HepG2 (cell line): ENCODE data around the gene AAR2. TPM values are rescaled to one million over a fixed set of nuclear protein-coding genes. Genes with fewer than 3 reads are reported as not detected.

Source experiments
- ATAC-seq: fragments of 200-7000 bp; cut with Tn5 transposase; 3 replicates; pipeline ENCODE4 v1.9.1; 2020; ENCODE audit warnings: mild to moderate bottlenecking, moderate library complexity
- BruUV-seq: library from RNA; stranded (reverse); fragments of 400-500 nt; replicated peaks from 2 replicates; lab custom pipeline; 2021; lab: Mats Ljungman, UMichigan
- CTCF ChIA-PET: fragments of 300-600 bp; formaldehyde crosslinking; extraction: SDS; loops from one replicate; lab custom pipeline; 2021; ENCODE audit warnings: low total read pairs, inconsistent platforms, low intra/inter-chr PET ratio; lab: Yijun Ruan, JAX
- POLR2A ChIA-PET: fragments of 350-600 bp; sonication (Branson Sonifier 250); formaldehyde crosslinking; loops from one replicate; lab custom pipeline; 2020; ENCODE audit warnings: antibody characterized with exemption, inconsistent platforms; lab: Yijun Ruan, JAX
- DNase-seq: peaks from one replicate; pipeline ENCODE4 v3.0.0-alpha.2; 2015; ENCODE audit warnings: low spot score
- FAIRE-seq: peaks from 3 replicates; lab custom pipeline; 2011; peaks lifted over from hg19 to GRCh38; lab: Jason Lieb, UNC
- H2AFZ ChIP-seq: one replicate; pipeline ENCODE4 v1.6.1; 2011; ENCODE audit warnings: low read length, inconsistent platforms
- H3K27ac ChIP-seq: fragments of 300-600 bp; 3 replicates; pipeline ENCODE4 v1.8.0; 2011; ENCODE audit warnings: mixed run types, mild to moderate bottlenecking, mixed read lengths, low read length, inconsistent platforms; ENCODE audit not compliant: insufficient read depth; ENCODE audit errors: extremely low read length
- H3K27me3 ChIP-seq, 2 experiments: fragments of 200-600 bp in 1 of 2; 2 replicates in 1 of 2; 3 replicates in 1 of 2; pipeline versions ENCODE4 v1.6.0 to v1.8.0; 2011; ENCODE audit warnings: low read length in 2 of 2, mild to moderate bottlenecking in 2 of 2, moderate library complexity in 2 of 2, inconsistent platforms in 1 of 2; ENCODE audit not compliant: insufficient read depth in 2 of 2, control insufficient read depth in 1 of 2
- H3K36me3 ChIP-seq, 2 experiments: fragments of 200-600 bp in 1 of 2; replicated peaks in 1 of 2; 2 replicates in 1 of 2; 3 replicates in 1 of 2; pipeline versions ENCODE4 v1.5.1 to v1.8.0; 2011; ENCODE audit warnings: low read length in 2 of 2, inconsistent platforms in 1 of 2; ENCODE audit not compliant: insufficient read depth in 2 of 2, control insufficient read depth in 1 of 2
- H3K4me1 ChIP-seq: 2 replicates; pipeline ENCODE4 v1.5.1; 2012; ENCODE audit warnings: low read length, inconsistent platforms; ENCODE audit not compliant: insufficient read depth
- H3K4me2 ChIP-seq: 2 replicates; pipeline ENCODE4 v1.6.0; 2011; ENCODE audit warnings: low read depth, low read length, inconsistent platforms
- H3K4me3 ChIP-seq, 3 experiments: fragments of 200-600 bp in 1 of 3; sonication (generic), shearing (Covaris generic) in 1 of 3; replicated peaks in 1 of 3; 2 replicates each; pipeline ENCODE4 v1.5.1; 2011 to 2016; ENCODE audit warnings: low read length in 3 of 3, inconsistent platforms in 2 of 3, low read depth in 2 of 3, mild to moderate bottlenecking in 2 of 3, control low read depth in 1 of 3, mixed read lengths in 1 of 3; ENCODE audit not compliant: insufficient read depth in 1 of 3
- H3K79me2 ChIP-seq: one replicate; pipeline ENCODE4 v1.6.1; 2011; ENCODE audit warnings: low read length, inconsistent platforms; ENCODE audit not compliant: insufficient read depth
- H3K9ac ChIP-seq: 2 replicates; pipeline ENCODE4 v1.6.0; 2011; ENCODE audit warnings: mild to moderate bottlenecking, low read depth, low read length, inconsistent platforms; ENCODE audit not compliant: insufficient read depth
- H3K9me3 ChIP-seq: 2 replicates; pipeline ENCODE4 v1.5.1; 2012; ENCODE audit warnings: mild to moderate bottlenecking, low read length
- H4K20me1 ChIP-seq: 2 replicates; pipeline ENCODE4 v1.6.0; 2011; ENCODE audit warnings: inconsistent platforms, mild to moderate bottlenecking, low read length, moderate library complexity; ENCODE audit not compliant: insufficient read depth
- CBX1 ChIP-seq: IDR thresholded peaks from one replicate; pipeline ENCODE4 v1.6.1; 2016; ENCODE audit warnings: antibody characterized with exemption, low read depth
- EEA1 ChIP-seq: sonication (generic); formaldehyde crosslinking; IDR thresholded peaks from 2 replicates; pipeline ENCODE4 v1.5.1; 2020; ENCODE audit warnings: mild to moderate bottlenecking, missing genetic modification reagents, borderline replicate concordance
- MAFF ChIP-seq: IDR thresholded peaks from 2 replicates; pipeline ENCODE4 v1.6.1; 2011; ENCODE audit warnings: low read depth, low read length, improper control_type of control experiment
- RBFOX2 ChIP-seq: fragments of 200-400 bp; formaldehyde crosslinking; IDR thresholded peaks from 2 replicates; pipeline ENCODE4 v1.6.1; 2017; ENCODE audit warnings: low read depth, mild to moderate bottlenecking, low read length
- SNAPC2 ChIP-seq: sonication (generic); formaldehyde crosslinking; IDR thresholded peaks from 2 replicates; pipeline ENCODE4 v1.8.1; 2022; ENCODE audit warnings: mild to moderate bottlenecking, missing genetic modification reagents
- ZSCAN22 ChIP-seq: sonication (generic); formaldehyde crosslinking; IDR thresholded peaks from 2 replicates; pipeline ENCODE4 v1.4.0; 2020; ENCODE audit warnings: mild to moderate bottlenecking, missing genetic modification reagents
- WGBS: methylation state at CpG from one replicate; pipeline ENCODE4 v1.1.6; 2017; ENCODE audit warnings: low lambda C conversion rate; 5-methylcytosine and 5-hydroxymethylcytosine counted together
- in situ Hi-C: cut with HindIII; loops from 2 replicates; pipeline ENCODE4 v1.10.0; 2017; ENCODE audit warnings: low pct_unique_long_range_greater_than_20kb; ENCODE audit not compliant: extremely low pct_ligation_motif_present
- intact Hi-C: fragments of 100-400 bp; cut with micrococcal nuclease; formaldehyde crosslinking; loops from one replicate; pipeline ENCODE4 v1.10.0; 2022; ENCODE audit not compliant: unreplicated experiment
- polyA plus RNA-seq, 8 experiments: library from polyadenylated mRNA; depleted of rRNA in 3 of 8; stranded (reverse) in 7 of 8; unstranded in 1 of 8; fragments of >200 nt; fragmentation: Illumina TruSeq in 4 of 8; extraction: Trizol in 4 of 8; gene quantifications; 2 replicates each; pipeline versions ENCODE4 v1.2.1 to v1.2.3, GENCODE V29; 2011 to 2016; ENCODE audit warnings: low read depth in 4 of 8, missing spikeins in 1 of 8, mixed read lengths in 1 of 8; ENCODE audit not compliant: insufficient read depth in 1 of 8
- total RNA-seq, 5 experiments: library from RNA; depleted of rRNA; stranded (reverse); fragments of >200 nt; fragmentation: Illumina TruSeq; extraction: Trizol; gene quantifications; 2 replicates each; pipeline ENCODE4 v1.2.3, GENCODE V29; 2016; ENCODE audit warnings: low read depth in 1 of 5
- TF ChIP-seq, protein P1 (sequence below): sonication (generic); formaldehyde crosslinking; IDR thresholded peaks from 2 replicates; pipeline ENCODE4 v1.5.0; 2020; ENCODE audit warnings: missing genetic modification reagents

The AAR2 gene
- total and polyA plus RNA-seq, 2 of the 13 experiments (the other 11 are each of a cell fraction or from before 2014, with no cell fraction given) = 45.2 to 46.2 TPM

DNA sequence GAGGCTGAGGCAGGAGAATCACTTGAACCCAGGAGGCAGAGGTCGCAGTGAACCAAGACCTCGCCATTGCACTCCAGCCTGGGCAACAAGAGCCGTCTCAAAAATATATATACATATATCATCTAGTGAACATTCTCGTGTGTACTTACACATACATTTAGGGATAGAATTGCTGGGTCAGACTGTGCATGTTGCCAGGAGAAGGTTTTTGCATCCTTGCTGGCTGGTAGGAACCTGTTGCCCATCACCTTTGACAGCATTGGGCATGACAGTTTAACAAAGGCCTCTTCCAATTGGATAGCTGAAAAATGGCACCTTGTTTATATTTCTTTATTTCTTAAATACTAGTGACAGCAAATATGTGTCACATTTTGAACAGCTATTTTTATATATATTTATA is 5.4 kb downstream of the AAR2 start:
- WGBS = 91% methylated on average over 4 of the region's 4 CpGs
- DNase-seq = no peak
- FAIRE-seq = no peak
- peaks cover 46 to 69% of the 10 kb centered on the region in 2 experiments for H3K36me3 ChIP-seq
- POLR2A ChIA-PET = no interaction called here
- H4K20me1 ChIP-seq = no peaks in the 10 kb centered on the region
- intact Hi-C loops (no loop called here), in situ Hi-C loops (no loop called here)
- BruUV-seq = no TSS peak
- H3K79me2 ChIP-seq = peaks cover 36% of the 10 kb centered on the region
- CTCF ChIA-PET = no interaction called here
- peaks cover 23% of the 10 kb centered on the region for H3K4me1 ChIP-seq
- TF ChIP-seq SNAPC2 (no peak), EEA1 (no peak)
- TF ChIP-seq, protein P1, sequence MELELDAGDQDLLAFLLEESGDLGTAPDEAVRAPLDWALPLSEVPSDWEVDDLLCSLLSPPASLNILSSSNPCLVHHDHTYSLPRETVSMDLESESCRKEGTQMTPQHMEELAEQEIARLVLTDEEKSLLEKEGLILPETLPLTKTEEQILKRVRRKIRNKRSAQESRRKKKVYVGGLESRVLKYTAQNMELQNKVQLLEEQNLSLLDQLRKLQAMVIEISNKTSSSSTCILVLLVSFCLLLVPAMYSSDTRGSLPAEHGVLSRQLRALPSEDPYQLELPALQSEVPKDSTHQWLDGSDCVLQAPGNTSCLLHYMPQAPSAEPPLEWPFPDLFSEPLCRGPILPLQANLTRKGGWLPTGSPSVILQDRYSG (CRISPR knock-in tag) = no peak
- no peak overlapping the region for H3K9ac ChIP-seq
- ATAC-seq = no peak
- no peaks in the 10 kb centered on the region; a peak in 1 of 5 replicates for H3K27me3 ChIP-seq
- no peak overlapping the region for H3K4me3 ChIP-seq
- no peak overlapping the region for H3K27ac ChIP-seq
- no peak overlapping the region for H2AFZ ChIP-seq
- no peak overlapping the region for H3K4me2 ChIP-seq
- no peaks in the 10 kb centered on the region for H3K9me3 ChIP-seq

DNA sequence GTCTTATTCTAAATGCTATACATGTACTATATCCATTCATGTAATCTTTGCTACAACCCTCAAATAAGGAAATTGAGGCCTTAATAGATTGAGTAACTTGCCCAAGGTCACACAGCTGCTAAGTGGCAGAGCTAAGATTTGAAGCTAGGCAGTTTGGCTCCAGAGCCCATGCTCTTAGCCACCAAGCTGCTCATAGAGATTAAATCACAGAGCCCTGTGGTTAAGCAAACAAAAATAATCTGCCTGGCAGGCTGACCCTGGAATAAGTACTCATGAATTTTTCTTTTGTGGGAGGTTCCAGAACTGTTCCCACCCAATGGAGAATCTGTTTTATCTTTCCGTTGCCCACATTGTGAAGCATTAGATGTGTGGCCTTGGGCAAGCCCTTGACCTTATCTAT is 7.4 kb downstream of the AAR2 start:
- ATAC-seq (no peak), DNase-seq (no peak)
- Histone ChIP-seq H2AFZ (no peak overlapping the region), H3K27me3 (no peaks in the 10 kb centered on the region), H3K4me3 (no peak overlapping the region)
- in situ Hi-C loops = no loop called here
- no TSS peak for BruUV-seq
- 95% methylated on average over 1 of the region's 1 CpG for WGBS
- POLR2A ChIA-PET = no interaction called here
- TF ChIP-seq RBFOX2 = 0 out of 2 replicates have a peak, but pooled peaks have one; percentile 21
- no peak for TF ChIP-seq MAFF
- TF ChIP-seq CBX1 = no peak
- no peak for TF ChIP-seq ZSCAN22 (CRISPR knock-in tag)
- TF ChIP-seq, all 625 proteins: peak for 1
- CTCF ChIA-PET = no interaction called here
- Histone ChIP-seq H3K9ac (no peak overlapping the region), H3K79me2 (peaks cover 15% of the 10 kb centered on the region), H3K9me3 (no peaks in the 10 kb centered on the region), H4K20me1 (no peaks in the 10 kb centered on the region), H3K4me1 (peaks cover 6% of the 10 kb centered on the region), H3K27ac (no peak overlapping the region), H3K36me3 (peaks cover 53 to 89% of the 10 kb centered on the region in 2 experiments), H3K4me2 (no peak overlapping the region)
- FAIRE-seq = no peak
- intact Hi-C loops = no loop called here
